ENCODE data around the gene SLC6A8.
"Not testable (repeated sequence)": the region's sequence is repeated elsewhere in the genome, so short reads cannot be mapped to it uniquely, and the experiment has no call there.

SLC6A8 gene

DNA sequence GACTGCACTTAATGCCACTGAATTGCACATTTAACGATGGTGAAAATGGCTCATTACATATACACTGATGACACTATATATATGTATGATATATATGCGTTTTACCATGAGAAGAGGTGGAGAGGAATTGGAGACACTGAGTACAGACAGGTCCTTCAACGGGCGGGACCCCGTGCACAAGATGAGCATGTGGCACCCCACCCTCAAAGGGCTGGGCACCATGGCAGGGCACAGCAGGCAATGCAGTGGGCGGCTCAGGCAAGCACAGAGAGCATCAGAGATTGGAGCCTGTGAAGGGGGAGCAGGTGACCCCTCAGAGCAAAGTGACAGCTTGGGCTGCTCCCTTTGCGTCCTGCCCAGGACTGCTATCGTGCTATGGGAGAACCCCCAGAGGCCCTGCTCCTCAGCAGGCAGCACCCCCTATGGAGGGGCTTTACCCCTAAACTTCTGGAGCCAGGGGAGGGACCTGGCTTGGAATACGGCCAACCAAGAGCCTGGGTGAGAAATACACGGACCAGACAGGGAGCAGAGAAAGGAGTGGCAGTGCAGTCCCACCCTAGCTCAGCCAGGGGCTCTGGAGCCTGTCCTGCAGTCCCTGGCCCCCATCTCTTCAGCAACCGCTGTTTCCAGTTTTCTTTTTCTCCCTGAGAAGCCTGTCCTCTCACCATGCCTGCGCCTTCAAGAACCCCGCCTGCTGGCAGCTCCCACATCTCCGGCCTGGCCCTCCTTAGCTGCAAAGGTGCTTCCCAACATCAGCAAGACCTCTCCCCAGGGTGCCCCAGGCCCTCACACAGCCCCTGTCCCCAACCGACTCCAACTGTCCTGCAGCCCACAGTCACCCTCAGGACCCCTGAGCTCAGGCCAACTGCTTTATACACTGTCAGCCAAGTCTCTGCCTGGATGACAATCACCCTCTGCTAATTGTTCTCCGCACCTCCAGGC, 10.5 kb downstream of the SLC6A8 start:
- Histone ChIP-seq H3K9ac (ENCODE audit: low read depth, low read length, poor library complexity, severe bottlenecking) (no peak overlapping the region), H3K9me2 (replicated peaks; ENCODE audit: low read depth, low read length) (no peaks in the 10 kb centered on the region), H3K4me1 (ENCODE audit: insufficient read depth, low read length, poor library complexity, severe bottlenecking) (no peaks in the 10 kb centered on the region), H3K4me2 (ENCODE audit: low read depth, low read length, poor library complexity, severe bottlenecking) (no peak overlapping the region), H3K9me3 (ENCODE audit: insufficient read depth, low read depth, low read length) (no peaks in the 10 kb centered on the region), H3K27me3 (ENCODE audit: insufficient read depth, low read length, poor library complexity, severe bottlenecking) (no peaks in the 10 kb centered on the region), H3K36me3 (ENCODE audit: insufficient read depth, low read length) (peaks cover 14% of the 10 kb centered on the region; the same call in 1 of the 2 replicates), H3K79me2 (ENCODE audit: insufficient read depth, low read length) (no peaks in the 10 kb centered on the region), H4K20me1 (ENCODE audit: insufficient read depth, low read length, poor library complexity, severe bottlenecking) (no peaks in the 10 kb centered on the region), H3K4me3 (ENCODE audit: low read length, poor library complexity, severe bottlenecking) (no peak overlapping the region), H2AFZ (ENCODE audit: low read length) (no peak overlapping the region), H3F3A (ENCODE audit: low read depth) (no peaks in the 10 kb centered on the region)
- TF ChIP-seq, protein P1, sequence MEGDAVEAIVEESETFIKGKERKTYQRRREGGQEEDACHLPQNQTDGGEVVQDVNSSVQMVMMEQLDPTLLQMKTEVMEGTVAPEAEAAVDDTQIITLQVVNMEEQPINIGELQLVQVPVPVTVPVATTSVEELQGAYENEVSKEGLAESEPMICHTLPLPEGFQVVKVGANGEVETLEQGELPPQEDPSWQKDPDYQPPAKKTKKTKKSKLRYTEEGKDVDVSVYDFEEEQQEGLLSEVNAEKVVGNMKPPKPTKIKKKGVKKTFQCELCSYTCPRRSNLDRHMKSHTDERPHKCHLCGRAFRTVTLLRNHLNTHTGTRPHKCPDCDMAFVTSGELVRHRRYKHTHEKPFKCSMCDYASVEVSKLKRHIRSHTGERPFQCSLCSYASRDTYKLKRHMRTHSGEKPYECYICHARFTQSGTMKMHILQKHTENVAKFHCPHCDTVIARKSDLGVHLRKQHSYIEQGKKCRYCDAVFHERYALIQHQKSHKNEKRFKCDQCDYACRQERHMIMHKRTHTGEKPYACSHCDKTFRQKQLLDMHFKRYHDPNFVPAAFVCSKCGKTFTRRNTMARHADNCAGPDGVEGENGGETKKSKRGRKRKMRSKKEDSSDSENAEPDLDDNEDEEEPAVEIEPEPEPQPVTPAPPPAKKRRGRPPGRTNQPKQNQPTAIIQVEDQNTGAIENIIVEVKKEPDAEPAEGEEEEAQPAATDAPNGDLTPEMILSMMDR (conservative IDR thresholded peaks at IDR 0.05; ENCODE audit: low read length) = no peak

DNA sequence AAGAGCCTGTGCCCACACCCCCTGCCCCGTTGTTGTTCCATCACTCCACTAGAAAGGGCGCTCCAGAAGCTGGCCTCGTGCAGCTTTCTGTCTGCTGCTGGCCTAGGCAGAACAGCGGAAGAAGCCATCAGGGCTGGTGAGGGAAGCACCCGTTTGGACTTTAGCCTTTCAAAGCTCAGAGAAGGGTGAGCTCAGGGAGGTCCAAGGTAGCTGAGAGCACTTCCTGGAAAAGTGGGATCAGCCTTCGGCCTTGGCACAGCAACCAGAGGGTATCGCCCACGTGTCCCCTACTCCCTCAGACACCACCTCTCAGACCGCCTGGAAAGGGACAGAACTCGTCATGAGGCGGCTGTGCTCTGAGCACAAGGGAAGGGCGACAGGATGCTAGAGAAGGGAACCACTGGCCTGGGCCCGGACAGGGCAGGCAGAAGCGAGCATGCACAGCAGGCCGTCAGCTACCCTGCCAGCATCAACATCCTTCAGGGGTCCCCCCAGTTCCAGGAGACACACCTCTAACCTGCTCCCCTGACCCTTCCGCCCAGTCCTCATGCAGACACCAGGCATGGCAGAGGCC, 11.6 kb downstream of the SLC6A8 start:
- H4K20me1 ChIP-seq (ENCODE audit: insufficient read depth, low read length, poor library complexity, severe bottlenecking); H2AFZ ChIP-seq (ENCODE audit: low read length); H3K79me2 ChIP-seq (ENCODE audit: insufficient read depth, low read length); H3F3A ChIP-seq (ENCODE audit: low read depth); H3K4me1 ChIP-seq (ENCODE audit: insufficient read depth, low read length, poor library complexity, severe bottlenecking); H3K9me3 ChIP-seq (ENCODE audit: insufficient read depth, low read depth, low read length); H3K4me3 ChIP-seq (ENCODE audit: low read length, poor library complexity, severe bottlenecking); H3K4me2 ChIP-seq (ENCODE audit: low read depth, low read length, poor library complexity, severe bottlenecking); H3K9me2 ChIP-seq (replicated peaks; ENCODE audit: low read depth, low read length); H3K27me3 ChIP-seq (ENCODE audit: insufficient read depth, low read length, poor library complexity, severe bottlenecking); H3K9ac ChIP-seq (ENCODE audit: low read depth, low read length, poor library complexity, severe bottlenecking): not testable (repeated sequence)
- H3K36me3 ChIP-seq (ENCODE audit: insufficient read depth, low read length) = peaks cover 22% of the 10 kb centered on the region; the same call in 1 of the 2 replicates

DNA sequence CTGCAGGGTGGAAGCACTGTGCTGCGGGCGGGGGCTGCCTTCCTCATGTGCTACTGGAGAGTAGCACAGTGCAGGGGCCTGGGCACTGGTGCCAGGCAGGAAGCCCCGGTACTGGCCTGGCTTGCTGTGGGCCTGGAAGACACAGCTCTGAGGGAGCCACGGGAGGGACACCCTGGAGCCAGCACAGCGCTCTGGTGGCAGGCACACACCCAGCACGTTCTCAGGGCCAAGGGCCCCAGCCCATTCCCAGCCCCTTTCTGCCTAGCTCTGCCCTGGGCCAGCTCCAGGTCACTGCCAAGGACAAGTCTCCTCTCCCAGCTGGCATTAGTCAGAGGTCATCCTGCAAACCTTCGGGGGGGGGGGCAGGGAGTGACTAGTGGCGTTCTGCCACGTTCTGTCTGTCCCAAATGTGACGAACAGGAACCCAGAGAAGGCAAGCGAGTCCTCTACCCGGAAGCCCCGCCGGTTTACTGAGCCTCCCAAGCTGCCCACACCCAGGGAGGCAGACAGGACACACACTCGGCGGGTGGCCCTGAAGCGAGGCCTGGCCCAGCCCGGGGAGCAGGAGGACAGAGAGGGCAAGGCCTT, 12.2 kb downstream of the SLC6A8 start:
- not testable (repeated sequence) for H2AFZ ChIP-seq (ENCODE audit: low read length); H3K9ac ChIP-seq (ENCODE audit: low read depth, low read length, poor library complexity, severe bottlenecking); H4K20me1 ChIP-seq (ENCODE audit: insufficient read depth, low read length, poor library complexity, severe bottlenecking); H3K27me3 ChIP-seq (ENCODE audit: insufficient read depth, low read length, poor library complexity, severe bottlenecking); H3K9me3 ChIP-seq (ENCODE audit: insufficient read depth, low read depth, low read length); H3K79me2 ChIP-seq (ENCODE audit: insufficient read depth, low read length); H3K9me2 ChIP-seq (replicated peaks; ENCODE audit: low read depth, low read length); H3F3A ChIP-seq (ENCODE audit: low read depth); H3K4me1 ChIP-seq (ENCODE audit: insufficient read depth, low read length, poor library complexity, severe bottlenecking); H3K4me2 ChIP-seq (ENCODE audit: low read depth, low read length, poor library complexity, severe bottlenecking); H3K4me3 ChIP-seq (ENCODE audit: low read length, poor library complexity, severe bottlenecking)
- peaks cover 22% of the 10 kb centered on the region; the same call in 1 of the 2 replicates for H3K36me3 ChIP-seq (ENCODE audit: insufficient read depth, low read length)

DNA sequence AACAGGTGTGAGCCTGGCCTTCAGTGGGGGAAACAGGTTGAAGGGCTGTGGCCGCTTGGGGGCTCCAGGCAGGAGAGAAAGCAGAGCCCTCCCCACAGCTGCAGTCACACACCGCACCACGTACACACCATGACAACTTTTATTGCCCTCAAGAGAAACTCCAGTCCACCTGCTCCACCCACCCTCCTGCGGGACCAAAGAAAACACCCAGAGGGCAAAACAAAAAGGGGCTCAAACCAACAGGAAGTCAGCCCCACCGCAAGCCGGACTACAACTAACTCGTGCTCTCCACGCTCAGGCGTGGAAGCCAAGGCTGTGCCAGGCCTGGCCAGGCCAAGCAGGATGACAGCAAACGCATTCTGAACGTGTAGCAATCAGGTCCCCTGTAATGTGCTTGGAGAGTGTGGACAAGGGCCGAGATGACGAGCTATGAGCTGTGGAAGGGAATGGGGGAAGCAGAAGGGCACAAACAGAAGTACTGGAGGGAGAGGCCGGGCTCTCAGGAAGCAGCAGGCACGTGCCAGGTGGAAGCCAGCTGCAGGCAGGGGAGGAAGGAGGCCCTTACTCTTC, 12.7 kb downstream of the SLC6A8 start:
- no peaks in the 10 kb centered on the region for H3K27me3 ChIP-seq (ENCODE audit: insufficient read depth, low read length, poor library complexity, severe bottlenecking)
- TF ChIP-seq EZH2phosphoT487 (IDR thresholded peaks at IDR 0.05; ENCODE audit: borderline replicate concordance) = no peak
- TF ChIP-seq, protein P1 (conservative IDR thresholded peaks at IDR 0.05; ENCODE audit: low read length) = no peak
- H3K9me2 ChIP-seq (replicated peaks; ENCODE audit: low read depth, low read length) = no peaks in the 10 kb centered on the region
- no peaks in the 10 kb centered on the region for H3K9me3 ChIP-seq (ENCODE audit: insufficient read depth, low read depth, low read length)
- H3K4me3 ChIP-seq (ENCODE audit: low read length, poor library complexity, severe bottlenecking) = no peak overlapping the region
- no peaks in the 10 kb centered on the region for H4K20me1 ChIP-seq (ENCODE audit: insufficient read depth, low read length, poor library complexity, severe bottlenecking)
- no peak overlapping the region for H3K4me2 ChIP-seq (ENCODE audit: low read depth, low read length, poor library complexity, severe bottlenecking)
- no peaks in the 10 kb centered on the region for H3K4me1 ChIP-seq (ENCODE audit: insufficient read depth, low read length, poor library complexity, severe bottlenecking)
- no peak overlapping the region for H3K9ac ChIP-seq (ENCODE audit: low read depth, low read length, poor library complexity, severe bottlenecking)
- H3K79me2 ChIP-seq (ENCODE audit: insufficient read depth, low read length) = no peaks in the 10 kb centered on the region
- H3F3A ChIP-seq (ENCODE audit: low read depth) = no peaks in the 10 kb centered on the region
- H3K36me3 ChIP-seq (ENCODE audit: insufficient read depth, low read length) = peaks cover 22% of the 10 kb centered on the region; the same call in 1 of the 2 replicates
- no peak overlapping the region for H2AFZ ChIP-seq (ENCODE audit: low read length)

Measured in Loucy (cell line).